GM12878 (cell line): ENCODE results near the gene PAX5.

Experiments used
- CHD4 ChIP-seq: fragments of 200-600 bp; sonication (generic); IDR thresholded peaks from 2 replicates; pipeline ENCODE4 v1.6.1; 2016; ENCODE audit warnings: mild to moderate bottlenecking
- DPF2 ChIP-seq: fragments of 450-650 bp; IDR thresholded peaks from 2 replicates; pipeline ENCODE4 v1.6.1; 2017; ENCODE audit warnings: mild to moderate bottlenecking
- EZH2 ChIP-seq: IDR thresholded peaks from 2 replicates; pipeline ENCODE4 v1.6.1; 2012; ENCODE audit warnings: low read depth, mild to moderate bottlenecking, control low read depth, inconsistent platforms, low read length, borderline replicate concordance; ENCODE audit not compliant: control insufficient read depth
- NFXL1 ChIP-seq: fragments of 450-650 bp; IDR thresholded peaks from 2 replicates; pipeline ENCODE4 v1.6.1; 2017; ENCODE audit warnings: antibody characterized with exemption, mild to moderate bottlenecking, borderline replicate concordance
- POLR2AphosphoS5 ChIP-seq: IDR thresholded peaks from 2 replicates; pipeline ENCODE4 v1.6.1; 2011; ENCODE audit warnings: mild to moderate bottlenecking, low read length, inconsistent platforms
- TF ChIP-seq, protein P1 (sequence below): fragments of 450-650 bp; formaldehyde crosslinking; IDR thresholded peaks from 2 replicates; pipeline ENCODE4 v1.4.0; 2022; ENCODE audit warnings: mild to moderate bottlenecking, moderate library complexity
- TF ChIP-seq, protein P2 (sequence below), 3 experiments: IDR thresholded peaks in 2 of 3; conservative IDR thresholded peaks in 1 of 3; 2 replicates each; pipeline ENCODE4 v1.5.1; 2011; ENCODE audit warnings: low read depth in 3 of 3, low read length in 3 of 3, mild to moderate bottlenecking in 3 of 3, control low read depth in 2 of 3, moderate library complexity in 2 of 3, inconsistent platforms in 1 of 3, mixed read lengths in 1 of 3; ENCODE audit not compliant: control insufficient read depth in 2 of 3, insufficient read depth in 1 of 3; ENCODE audit errors: extremely low read depth in 1 of 3

DNA sequence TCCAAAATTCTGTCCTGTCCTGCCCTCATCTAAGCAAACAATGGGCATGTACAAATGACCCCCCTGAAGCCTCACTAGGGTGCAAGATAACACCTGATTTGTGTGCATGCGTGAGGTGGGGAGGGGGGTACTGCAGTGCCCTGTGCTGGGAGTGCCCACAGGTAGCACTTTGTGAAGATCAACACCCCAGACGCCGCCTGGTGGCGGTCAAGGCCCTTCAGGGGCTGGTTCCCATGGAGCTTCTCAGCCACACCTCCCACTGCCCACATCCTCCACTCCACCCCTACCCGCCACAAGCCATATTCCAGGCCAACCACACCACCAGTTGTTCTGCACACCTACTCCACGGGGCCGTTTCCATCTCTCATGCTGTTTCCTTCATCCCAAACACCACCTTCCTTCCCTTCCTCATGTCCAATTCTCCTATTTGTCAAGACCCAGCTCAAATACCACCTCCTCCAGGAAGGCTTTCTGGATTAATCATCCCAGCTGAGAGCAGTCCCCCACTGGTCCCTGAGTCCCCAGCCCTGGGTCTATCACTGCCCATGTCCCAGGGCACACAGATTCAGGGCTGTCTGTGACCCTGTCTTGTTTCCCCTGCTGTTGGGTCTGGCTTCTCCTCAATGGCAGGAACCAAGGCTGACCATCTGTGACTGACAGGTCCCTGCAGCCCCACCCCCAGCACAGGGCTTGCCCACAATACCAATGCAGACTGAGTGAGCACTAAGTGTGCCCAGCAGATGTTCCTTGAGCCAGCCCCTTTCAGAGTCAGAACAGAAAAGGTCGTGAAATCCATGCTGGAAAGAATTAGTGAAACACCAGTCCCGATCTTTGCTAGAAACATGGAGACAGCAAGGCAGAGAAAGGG lies 178.4 kb downstream of the PAX5 start:
- TF ChIP-seq DPF2 (no peak), CHD4 (no peak), EZH2 (no peak), NFXL1 (no peak), POLR2AphosphoS5 (no peak)
- TF ChIP-seq, protein P1, sequence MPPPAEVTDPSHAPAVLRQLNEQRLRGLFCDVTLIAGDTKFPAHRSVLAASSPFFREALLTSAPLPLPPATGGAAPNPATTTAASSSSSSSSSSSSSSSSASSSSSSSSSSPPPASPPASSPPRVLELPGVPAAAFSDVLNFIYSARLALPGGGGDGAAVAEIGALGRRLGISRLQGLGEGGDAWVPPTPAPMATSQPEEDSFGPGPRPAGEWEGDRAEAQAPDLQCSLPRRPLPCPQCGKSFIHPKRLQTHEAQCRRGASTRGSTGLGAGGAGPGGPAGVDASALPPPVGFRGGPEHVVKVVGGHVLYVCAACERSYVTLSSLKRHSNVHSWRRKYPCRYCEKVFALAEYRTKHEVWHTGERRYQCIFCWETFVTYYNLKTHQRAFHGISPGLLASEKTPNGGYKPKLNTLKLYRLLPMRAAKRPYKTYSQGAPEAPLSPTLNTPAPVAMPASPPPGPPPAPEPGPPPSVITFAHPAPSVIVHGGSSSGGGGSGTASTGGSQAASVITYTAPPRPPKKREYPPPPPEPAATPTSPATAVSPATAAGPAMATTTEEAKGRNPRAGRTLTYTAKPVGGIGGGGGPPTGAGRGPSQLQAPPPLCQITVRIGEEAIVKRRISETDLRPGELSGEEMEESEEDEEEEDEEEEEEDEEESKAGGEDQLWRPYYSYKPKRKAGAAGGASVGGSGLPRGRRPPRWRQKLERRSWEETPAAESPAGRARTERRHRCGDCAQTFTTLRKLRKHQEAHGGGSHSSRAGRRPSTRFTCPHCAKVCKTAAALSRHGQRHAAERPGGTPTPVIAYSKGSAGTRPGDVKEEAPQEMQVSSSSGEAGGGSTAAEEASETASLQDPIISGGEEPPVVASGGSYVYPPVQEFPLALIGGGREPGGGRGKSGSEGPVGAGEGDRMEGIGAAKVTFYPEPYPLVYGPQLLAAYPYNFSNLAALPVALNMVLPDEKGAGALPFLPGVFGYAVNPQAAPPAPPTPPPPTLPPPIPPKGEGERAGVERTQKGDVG = no peak
- TF ChIP-seq, protein P2, sequence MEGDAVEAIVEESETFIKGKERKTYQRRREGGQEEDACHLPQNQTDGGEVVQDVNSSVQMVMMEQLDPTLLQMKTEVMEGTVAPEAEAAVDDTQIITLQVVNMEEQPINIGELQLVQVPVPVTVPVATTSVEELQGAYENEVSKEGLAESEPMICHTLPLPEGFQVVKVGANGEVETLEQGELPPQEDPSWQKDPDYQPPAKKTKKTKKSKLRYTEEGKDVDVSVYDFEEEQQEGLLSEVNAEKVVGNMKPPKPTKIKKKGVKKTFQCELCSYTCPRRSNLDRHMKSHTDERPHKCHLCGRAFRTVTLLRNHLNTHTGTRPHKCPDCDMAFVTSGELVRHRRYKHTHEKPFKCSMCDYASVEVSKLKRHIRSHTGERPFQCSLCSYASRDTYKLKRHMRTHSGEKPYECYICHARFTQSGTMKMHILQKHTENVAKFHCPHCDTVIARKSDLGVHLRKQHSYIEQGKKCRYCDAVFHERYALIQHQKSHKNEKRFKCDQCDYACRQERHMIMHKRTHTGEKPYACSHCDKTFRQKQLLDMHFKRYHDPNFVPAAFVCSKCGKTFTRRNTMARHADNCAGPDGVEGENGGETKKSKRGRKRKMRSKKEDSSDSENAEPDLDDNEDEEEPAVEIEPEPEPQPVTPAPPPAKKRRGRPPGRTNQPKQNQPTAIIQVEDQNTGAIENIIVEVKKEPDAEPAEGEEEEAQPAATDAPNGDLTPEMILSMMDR (IDR thresholded peaks at IDR 0.05 in 2 of 3, conservative IDR thresholded peaks at IDR 0.05 in 1 of 3; ENCODE audit: control insufficient read depth in 2 of 3, extremely low read depth in 1 of 3, insufficient read depth in 1 of 3, low read depth in 3 of 3, low read length in 3 of 3) = peak; percentile 24 to 42 (median 41); a peak in 4 of 6 replicates
